HCT116 (cell line): ENCODE results near the gene ROBO1. TPM values are rescaled to one million over a fixed set of nuclear protein-coding genes. Genes with fewer than 3 reads are reported as not detected.

Source experiments
- ATAC-seq: fragments of 200-7000 bp; cut with Tn5 transposase; 2 replicates; pipeline ENCODE4 v1.9.1; 2020; ENCODE audit warnings: mild to moderate bottlenecking, moderate library complexity
- BruUV-seq: library from RNA; stranded (reverse); fragments of 400-500 nt; replicated peaks from 2 replicates; lab custom pipeline; 2021; lab: Mats Ljungman, UMichigan
- CTCF ChIA-PET: fragments of 300-600 bp; sonication (Branson Sonifier 250); formaldehyde crosslinking; loops from one replicate; lab custom pipeline; 2021; ENCODE audit warnings: antibody characterized with exemption; lab: Charles Lee
- POLR2A ChIA-PET: fragments of 300-600, 350-600 bp; sonication (Branson Sonifier 250); formaldehyde crosslinking; loops from one replicate; lab custom pipeline; 2021; ENCODE audit warnings: antibody characterized with exemption; lab: Charles Lee
- RAD21 ChIA-PET, 2 experiments: fragments of 300-600 bp; sonication (Branson Sonifier 250); formaldehyde crosslinking; loops; one replicate each; lab custom pipeline; 2023; ENCODE audit warnings: low total read pairs in 2 of 2; ENCODE audit not compliant: uncharacterized antibody in 2 of 2, unreplicated experiment in 2 of 2, low non-redundant PET in 1 of 2; lab: Charles Lee
- DNase-seq: peaks from one replicate; pipeline ENCODE4 v3.0.0-alpha.2; 2010; ENCODE audit warnings: low read depth, low spot score
- H2AFZ ChIP-seq: fragments of 200-600 bp; shearing (Covaris generic), sonication (generic); 2 replicates; pipeline ENCODE4 v1.6.1; 2017; ENCODE audit warnings: low read depth, mixed run types, mixed read lengths, antibody characterized with exemption, low read length; ENCODE audit not compliant: poor library complexity, severe bottlenecking
- H3K27ac ChIP-seq: 2 replicates; pipeline ENCODE4 v1.5.1; 2012; ENCODE audit warnings: low read depth, low read length
- H3K27me3 ChIP-seq: fragments of 200-600 bp; sonication (generic); 2 replicates; pipeline ENCODE4 v1.6.1; 2016; ENCODE audit warnings: mixed run types, low read length, mixed read lengths; ENCODE audit not compliant: insufficient read depth
- H3K36me3 ChIP-seq, 2 experiments: fragments of 200-500 bp in 1 of 2; fragments of 200-600 bp in 1 of 2; sonication (Bioruptor generic) in 1 of 2; sonication (generic) in 1 of 2; 2 replicates each; pipeline versions ENCODE4 v1.5.1 to v1.6.1; 2014 to 2016; ENCODE audit warnings: low read length in 2 of 2, inconsistent platforms in 1 of 2, mixed read lengths in 1 of 2, mixed run types in 1 of 2; ENCODE audit not compliant: insufficient read depth in 2 of 2, control insufficient read depth in 1 of 2
- H3K4me1 ChIP-seq, 2 experiments: fragments of 200-600 bp in 1 of 2; sonication (generic) in 1 of 2; 2 replicates each; pipeline versions ENCODE4 v1.5.1 to v1.6.1; 2012 to 2017; ENCODE audit warnings: low read length in 2 of 2, inconsistent platforms in 1 of 2, mild to moderate bottlenecking in 1 of 2, mixed read lengths in 1 of 2, mixed run types in 1 of 2, moderate library complexity in 1 of 2; ENCODE audit not compliant: insufficient read depth in 2 of 2, control insufficient read depth in 1 of 2
- H3K4me2 ChIP-seq: fragments of 200-600 bp; sonication (generic); 2 replicates; pipeline ENCODE4 v1.6.1; 2017; ENCODE audit warnings: mixed run types, low read length, mixed read lengths
- H3K4me3 ChIP-seq, 2 experiments: fragments of 200-600 bp in 1 of 2; sonication (generic) in 1 of 2; replicated peaks in 1 of 2; 2 replicates each; pipeline ENCODE4 v1.5.1; 2011 to 2016; ENCODE audit warnings: low read length in 2 of 2, control low read depth in 1 of 2, low read depth in 1 of 2, mild to moderate bottlenecking in 1 of 2, mixed read lengths in 1 of 2, mixed run types in 1 of 2
- H3K79me2 ChIP-seq: fragments of 200-600 bp; sonication (generic); 2 replicates; pipeline ENCODE4 v1.6.1; 2017; ENCODE audit warnings: mild to moderate bottlenecking, mixed run types, low read length, moderate library complexity, mixed read lengths; ENCODE audit not compliant: insufficient read depth
- H3K9ac ChIP-seq: fragments of 200-600 bp; sonication (generic); 2 replicates; pipeline ENCODE4 v1.6.1; 2016; ENCODE audit warnings: low read length, mixed read lengths
- H3K9me2 ChIP-seq: fragments of 200-600 bp; sonication (generic), shearing (Covaris generic); 2 replicates; pipeline ENCODE4 v1.6.1; 2017; ENCODE audit warnings: mixed run types, mild to moderate bottlenecking, moderate library complexity; ENCODE audit not compliant: insufficient read depth
- H3K9me3 ChIP-seq, 2 experiments: fragments of 200-500 bp in 1 of 2; fragments of 200-600 bp in 1 of 2; sonication (Bioruptor generic) in 1 of 2; sonication (generic) in 1 of 2; 2 replicates each; pipeline ENCODE4 v1.6.1; 2014 to 2017; ENCODE audit warnings: low read length in 2 of 2, mixed read lengths in 2 of 2, inconsistent platforms in 1 of 2, low read depth in 1 of 2, mild to moderate bottlenecking in 1 of 2, mixed run types in 1 of 2, moderate library complexity in 1 of 2; ENCODE audit not compliant: control insufficient read depth in 1 of 2, insufficient read depth in 1 of 2
- H4K20me1 ChIP-seq: fragments of 200-600 bp; sonication (generic), shearing (Covaris generic); 2 replicates; pipeline ENCODE4 v1.6.1; 2017; ENCODE audit warnings: mixed run types, mild to moderate bottlenecking, moderate library complexity; ENCODE audit not compliant: insufficient read depth
- CBX3 ChIP-seq: IDR thresholded peaks from 2 replicates; pipeline ENCODE4 v1.6.1; 2012; ENCODE audit warnings: low read depth
- EGR1 ChIP-seq: IDR thresholded peaks from 2 replicates; pipeline ENCODE4 v1.6.1; 2012; ENCODE audit warnings: low read depth
- ELF1 ChIP-seq: IDR thresholded peaks from 2 replicates; pipeline ENCODE4 v1.6.1; 2012; ENCODE audit warnings: low read depth, borderline replicate concordance
- SIN3A ChIP-seq: IDR thresholded peaks from 2 replicates; pipeline ENCODE4 v1.6.1; 2012; ENCODE audit warnings: low read depth
- SP1 ChIP-seq: IDR thresholded peaks from 2 replicates; pipeline ENCODE4 v1.6.1; 2012; ENCODE audit warnings: low read depth
- TCF7L2 ChIP-seq: IDR thresholded peaks from 2 replicates; pipeline ENCODE4 v1.7.0; 2011; ENCODE audit warnings: borderline replicate concordance, inconsistent platforms; ENCODE audit not compliant: insufficient read depth, insufficient read length; ENCODE audit errors: extremely low read depth
- YY1 ChIP-seq: IDR thresholded peaks from 2 replicates; pipeline ENCODE4 v1.6.1; 2011; ENCODE audit warnings: low read length, low read depth, moderate library complexity, mild to moderate bottlenecking; ENCODE audit not compliant: insufficient replicate concordance; ENCODE audit errors: extremely low read depth
- ZFX ChIP-seq: fragments of 450-650 bp; IDR thresholded peaks from 2 replicates; pipeline ENCODE4 v1.6.1; 2017
- ZNF274 ChIP-seq: fragments of 200-500 bp; sonication (Bioruptor generic); IDR thresholded peaks from 2 replicates; pipeline ENCODE4 v1.6.1; 2014; ENCODE audit warnings: mild to moderate bottlenecking, low read depth, low read length, inconsistent platforms
- intact Hi-C: fragments of 100-400 bp; cut with micrococcal nuclease; formaldehyde crosslinking; loops from 2 replicates; pipeline ENCODE4 v1.10.0; 2022
- total RNA-seq: library from RNA; stranded (reverse); gene quantifications from one replicate; pipeline ENCODE4 v1.2.1, GENCODE V29; 2021; ENCODE audit not compliant: unreplicated experiment
- TF ChIP-seq, protein P1 (sequence below), 3 experiments: fragments of 200-600 bp in 1 of 3; sonication (generic) in 1 of 3; IDR thresholded peaks in 2 of 3; conservative IDR thresholded peaks in 1 of 3; 2 replicates each; pipeline ENCODE4 v1.5.1; 2012 to 2017; ENCODE audit warnings: low read depth in 2 of 3, low read length in 2 of 3, antibody characterized with exemption in 1 of 3, borderline replicate concordance in 1 of 3, control low read depth in 1 of 3, mild to moderate bottlenecking in 1 of 3, mixed read lengths in 1 of 3, mixed run types in 1 of 3, moderate library complexity in 1 of 3; ENCODE audit not compliant: insufficient read depth in 1 of 3
- TF ChIP-seq, protein P2 (sequence below): IDR thresholded peaks from 2 replicates; pipeline ENCODE4 v1.6.1; 2012; ENCODE audit warnings: low read depth

The ROBO1 gene
- total RNA-seq, 1 experiment from 2014 or later = 0.27 TPM

DNA sequence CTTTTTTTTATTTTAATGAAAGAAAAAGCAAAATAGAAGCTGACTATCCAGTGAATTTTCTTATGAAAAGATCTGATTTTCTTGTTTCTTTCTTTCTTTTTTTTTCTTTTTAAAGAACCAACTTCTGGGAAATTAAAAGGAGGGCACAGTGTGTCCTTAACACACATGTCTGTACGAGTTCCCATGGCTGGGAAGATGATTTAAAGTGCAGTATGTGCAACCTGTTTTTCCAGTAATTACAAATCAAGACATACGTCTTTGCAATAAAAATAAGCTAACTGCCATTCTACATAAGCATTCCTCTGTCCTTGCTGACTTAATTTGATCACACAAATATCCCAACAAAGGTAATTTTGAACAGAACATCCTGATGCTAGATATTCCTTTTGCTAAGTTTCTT is 416.1 kb downstream of the ROBO1 start:
- intact Hi-C loops = no loop called here
- ATAC-seq = no peak
- Histone ChIP-seq H2AFZ (no peak overlapping the region), H3K27me3 (no peaks in the 10 kb centered on the region), H3K79me2 (no peaks in the 10 kb centered on the region), H3K4me2 (no peak overlapping the region)
- RAD21 ChIA-PET = no interaction called here
- TF ChIP-seq, protein P1, sequence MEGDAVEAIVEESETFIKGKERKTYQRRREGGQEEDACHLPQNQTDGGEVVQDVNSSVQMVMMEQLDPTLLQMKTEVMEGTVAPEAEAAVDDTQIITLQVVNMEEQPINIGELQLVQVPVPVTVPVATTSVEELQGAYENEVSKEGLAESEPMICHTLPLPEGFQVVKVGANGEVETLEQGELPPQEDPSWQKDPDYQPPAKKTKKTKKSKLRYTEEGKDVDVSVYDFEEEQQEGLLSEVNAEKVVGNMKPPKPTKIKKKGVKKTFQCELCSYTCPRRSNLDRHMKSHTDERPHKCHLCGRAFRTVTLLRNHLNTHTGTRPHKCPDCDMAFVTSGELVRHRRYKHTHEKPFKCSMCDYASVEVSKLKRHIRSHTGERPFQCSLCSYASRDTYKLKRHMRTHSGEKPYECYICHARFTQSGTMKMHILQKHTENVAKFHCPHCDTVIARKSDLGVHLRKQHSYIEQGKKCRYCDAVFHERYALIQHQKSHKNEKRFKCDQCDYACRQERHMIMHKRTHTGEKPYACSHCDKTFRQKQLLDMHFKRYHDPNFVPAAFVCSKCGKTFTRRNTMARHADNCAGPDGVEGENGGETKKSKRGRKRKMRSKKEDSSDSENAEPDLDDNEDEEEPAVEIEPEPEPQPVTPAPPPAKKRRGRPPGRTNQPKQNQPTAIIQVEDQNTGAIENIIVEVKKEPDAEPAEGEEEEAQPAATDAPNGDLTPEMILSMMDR (IDR thresholded peaks at IDR 0.05 in 2 of 3, conservative IDR thresholded peaks at IDR 0.05 in 1 of 3; ENCODE audit: borderline replicate concordance in 1 of 3, insufficient read depth in 1 of 3, low read depth in 2 of 3, low read length in 2 of 3) = no peak
- TF ChIP-seq ZNF274 (no peak), YY1 (no peak), ELF1 (no peak), EGR1 (no peak), TCF7L2 (no peak), SIN3A (no peak), SP1 (no peak), CBX3 (no peak), ZFX (no peak)
- TF ChIP-seq, protein P2, sequence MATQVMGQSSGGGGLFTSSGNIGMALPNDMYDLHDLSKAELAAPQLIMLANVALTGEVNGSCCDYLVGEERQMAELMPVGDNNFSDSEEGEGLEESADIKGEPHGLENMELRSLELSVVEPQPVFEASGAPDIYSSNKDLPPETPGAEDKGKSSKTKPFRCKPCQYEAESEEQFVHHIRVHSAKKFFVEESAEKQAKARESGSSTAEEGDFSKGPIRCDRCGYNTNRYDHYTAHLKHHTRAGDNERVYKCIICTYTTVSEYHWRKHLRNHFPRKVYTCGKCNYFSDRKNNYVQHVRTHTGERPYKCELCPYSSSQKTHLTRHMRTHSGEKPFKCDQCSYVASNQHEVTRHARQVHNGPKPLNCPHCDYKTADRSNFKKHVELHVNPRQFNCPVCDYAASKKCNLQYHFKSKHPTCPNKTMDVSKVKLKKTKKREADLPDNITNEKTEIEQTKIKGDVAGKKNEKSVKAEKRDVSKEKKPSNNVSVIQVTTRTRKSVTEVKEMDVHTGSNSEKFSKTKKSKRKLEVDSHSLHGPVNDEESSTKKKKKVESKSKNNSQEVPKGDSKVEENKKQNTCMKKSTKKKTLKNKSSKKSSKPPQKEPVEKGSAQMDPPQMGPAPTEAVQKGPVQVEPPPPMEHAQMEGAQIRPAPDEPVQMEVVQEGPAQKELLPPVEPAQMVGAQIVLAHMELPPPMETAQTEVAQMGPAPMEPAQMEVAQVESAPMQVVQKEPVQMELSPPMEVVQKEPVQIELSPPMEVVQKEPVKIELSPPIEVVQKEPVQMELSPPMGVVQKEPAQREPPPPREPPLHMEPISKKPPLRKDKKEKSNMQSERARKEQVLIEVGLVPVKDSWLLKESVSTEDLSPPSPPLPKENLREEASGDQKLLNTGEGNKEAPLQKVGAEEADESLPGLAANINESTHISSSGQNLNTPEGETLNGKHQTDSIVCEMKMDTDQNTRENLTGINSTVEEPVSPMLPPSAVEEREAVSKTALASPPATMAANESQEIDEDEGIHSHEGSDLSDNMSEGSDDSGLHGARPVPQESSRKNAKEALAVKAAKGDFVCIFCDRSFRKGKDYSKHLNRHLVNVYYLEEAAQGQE = no peak
- TF ChIP-seq, all 23 proteins: peak for 0
- no TSS peak for BruUV-seq
- Histone ChIP-seq H3K4me3 (no peak overlapping the region), H3K9ac (no peak overlapping the region), H3K27ac (no peak overlapping the region), H3K9me3 (peaks cover 5 to 9% of the 10 kb centered on the region in 2 experiments; a peak in 2 of 4 replicates), H3K9me2 (no peaks in the 10 kb centered on the region), H3K36me3 (no peaks in the 10 kb centered on the region), H3K4me1 (no peaks in the 10 kb centered on the region), H4K20me1 (no peaks in the 10 kb centered on the region)
- ChIA-PET CTCF (no interaction called here), POLR2A (no interaction called here)
- no peak for DNase-seq
